ENCODE measurements around the gene ASGR2.
"Not testable (repeated sequence)": the region's sequence is repeated elsewhere in the genome, so short reads cannot be mapped to it uniquely, and the experiment has no call there.

The ASGR2 gene

GRCh38 chr17:7102421-7102820 is 12.2 kb downstream of the ASGR2 start:
- no peak overlapping the region for H3K4me3 ChIP-seq (ENCODE audit: low read length)
- peaks cover 95% of the 10 kb centered on the region for H3K27me3 ChIP-seq (replicated peaks; ENCODE audit: insufficient read depth, low read length)
- H3K4me2 ChIP-seq (ENCODE audit: low read depth, low read length), result no peak overlapping the region
- no peak for DNase-seq
- H3K9me2 ChIP-seq (replicated peaks; ENCODE audit: insufficient read depth, low read length), result no peaks in the 10 kb centered on the region
- no peaks in the 10 kb centered on the region for H4K20me1 ChIP-seq (ENCODE audit: insufficient read depth, low read length)
- TF ChIP-seq CTCF (IDR thresholded peaks at IDR 0.05; ENCODE audit: low read length) (no peak), EZH2phosphoT487 (IDR thresholded peaks at IDR 0.05; ENCODE audit: low read length) (no peak), EZH2 (optimal IDR thresholded peaks at IDR 0.05; ENCODE audit: low read depth, low read length) (no peak)
- no peak overlapping the region for H2AFZ ChIP-seq (ENCODE audit: low read length)
- no peak overlapping the region for H3K27ac ChIP-seq (ENCODE audit: low read length)
- H3K9me3 ChIP-seq (replicated peaks; ENCODE audit: insufficient read depth, low read length), result no peaks in the 10 kb centered on the region
- no peaks in the 10 kb centered on the region for H3K36me3 ChIP-seq (replicated peaks; ENCODE audit: insufficient read depth, low read length)
- no peaks in the 10 kb centered on the region for H3F3A ChIP-seq (ENCODE audit: insufficient read depth, low read length)
- H3K4me1 ChIP-seq (ENCODE audit: low read length), result no peaks in the 10 kb centered on the region
- no peaks in the 10 kb centered on the region for H3K79me2 ChIP-seq (ENCODE audit: low read length)
- no peak overlapping the region for H3K9ac ChIP-seq (ENCODE audit: low read length)

- no peak overlapping the region for H3K9ac ChIP-seq (ENCODE audit: low read length)
- no peaks in the 10 kb centered on the region for H3F3A ChIP-seq (ENCODE audit: insufficient read depth, low read length)
- no peaks in the 10 kb centered on the region for H3K9me2 ChIP-seq (replicated peaks; ENCODE audit: insufficient read depth, low read length)
- TF ChIP-seq CTCF (IDR thresholded peaks at IDR 0.05; ENCODE audit: low read length) (no peak), EZH2 (optimal IDR thresholded peaks at IDR 0.05; ENCODE audit: low read depth, low read length) (no peak), EZH2phosphoT487 (IDR thresholded peaks at IDR 0.05; ENCODE audit: low read length) (no peak)
- H2AFZ ChIP-seq (ENCODE audit: low read length), result no peak overlapping the region
- H3K4me2 ChIP-seq (ENCODE audit: low read depth, low read length), result no peak overlapping the region
- H3K27ac ChIP-seq (ENCODE audit: low read length), result no peak overlapping the region
- H3K9me3 ChIP-seq (replicated peaks; ENCODE audit: insufficient read depth, low read length), result no peaks in the 10 kb centered on the region
- H3K27me3 ChIP-seq (replicated peaks; ENCODE audit: insufficient read depth, low read length), result peaks cover 96% of the 10 kb centered on the region
- DNase-seq, result no peak
- H3K4me1 ChIP-seq (ENCODE audit: low read length), result no peaks in the 10 kb centered on the region
- H3K36me3 ChIP-seq (replicated peaks; ENCODE audit: insufficient read depth, low read length), result no peaks in the 10 kb centered on the region
- H3K79me2 ChIP-seq (ENCODE audit: low read length), result no peaks in the 10 kb centered on the region
- H4K20me1 ChIP-seq (ENCODE audit: insufficient read depth, low read length), result no peaks in the 10 kb centered on the region
- H3K4me3 ChIP-seq (ENCODE audit: low read length), result no peak overlapping the region
These were observed 13.1 kb downstream of the ASGR2 start for GRCh38 chr17:7101531-7101930.

GRCh38 chr17:7100641-7101379 is 13.8 kb downstream of the ASGR2 start:
- DNase-seq; H4K20me1 ChIP-seq (ENCODE audit: insufficient read depth, low read length); H3K9ac ChIP-seq (ENCODE audit: low read length); H3K9me3 ChIP-seq (replicated peaks; ENCODE audit: insufficient read depth, low read length); H3K36me3 ChIP-seq (replicated peaks; ENCODE audit: insufficient read depth, low read length); H3K4me2 ChIP-seq (ENCODE audit: low read depth, low read length); H2AFZ ChIP-seq (ENCODE audit: low read length); H3K4me3 ChIP-seq (ENCODE audit: low read length); H3F3A ChIP-seq (ENCODE audit: insufficient read depth, low read length); H3K79me2 ChIP-seq (ENCODE audit: low read length); H3K4me1 ChIP-seq (ENCODE audit: low read length); H3K27ac ChIP-seq (ENCODE audit: low read length); H3K9me2 ChIP-seq (replicated peaks; ENCODE audit: insufficient read depth, low read length): not testable (repeated sequence)
- H3K27me3 ChIP-seq (replicated peaks; ENCODE audit: insufficient read depth, low read length), result peaks cover 97% of the 10 kb centered on the region

GRCh38 chr17:7098802-7099459 is 15.7 kb downstream of the ASGR2 start:
- Histone ChIP-seq H3K9me2 (replicated peaks; ENCODE audit: insufficient read depth, low read length) (no peaks in the 10 kb centered on the region), H3K36me3 (replicated peaks; ENCODE audit: insufficient read depth, low read length) (no peaks in the 10 kb centered on the region), H3K9me3 (replicated peaks; ENCODE audit: insufficient read depth, low read length) (no peaks in the 10 kb centered on the region), H3K4me3 (ENCODE audit: low read length) (no peak overlapping the region), H3K27ac (ENCODE audit: low read length) (no peak overlapping the region), H3K79me2 (ENCODE audit: low read length) (no peaks in the 10 kb centered on the region), H4K20me1 (ENCODE audit: insufficient read depth, low read length) (no peaks in the 10 kb centered on the region), H3K9ac (ENCODE audit: low read length) (no peak overlapping the region), H2AFZ (ENCODE audit: low read length) (no peak overlapping the region), H3F3A (ENCODE audit: insufficient read depth, low read length) (no peaks in the 10 kb centered on the region), H3K4me1 (ENCODE audit: low read length) (no peaks in the 10 kb centered on the region), H3K4me2 (ENCODE audit: low read depth, low read length) (no peak overlapping the region), H3K27me3 (replicated peaks; ENCODE audit: insufficient read depth, low read length) (peaks cover 97% of the 10 kb centered on the region)
- TF ChIP-seq EZH2 (optimal IDR thresholded peaks at IDR 0.05; ENCODE audit: low read depth, low read length) (no peak), CTCF (IDR thresholded peaks at IDR 0.05; ENCODE audit: low read length) (no peak), EZH2phosphoT487 (IDR thresholded peaks at IDR 0.05; ENCODE audit: low read length) (no peak)
- no peak for DNase-seq

All from MM.1S (cell line).